ENCODE measurements around the gene RNF121.

DNA sequence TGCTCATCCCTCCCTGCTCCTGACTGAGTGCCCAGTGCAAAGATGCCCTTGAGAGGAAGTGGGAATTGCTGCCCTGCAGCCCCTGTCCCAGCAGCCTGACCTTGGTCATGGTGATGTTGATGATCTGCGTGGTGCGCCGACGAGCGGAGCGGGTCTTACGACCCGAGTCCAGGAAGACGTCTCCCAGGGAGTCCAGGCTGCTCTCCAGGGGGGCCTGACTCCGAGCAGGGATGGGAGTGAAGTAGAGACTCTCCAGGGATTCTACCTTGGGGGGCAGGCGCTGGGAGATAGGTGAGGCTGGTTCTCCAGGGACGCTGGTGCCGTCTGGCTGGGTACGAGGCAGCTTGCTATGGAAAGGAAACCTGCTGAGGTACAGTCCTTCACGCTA is 78.2 kb downstream of the RNF121 start:
- TF ChIP-seq POLR2A (IDR thresholded peaks at IDR 0.05; ENCODE audit: control extremely low read depth in 1 of 2, low read depth in 2 of 2, low read length in 2 of 2): no peak
- TF ChIP-seq, protein P1, sequence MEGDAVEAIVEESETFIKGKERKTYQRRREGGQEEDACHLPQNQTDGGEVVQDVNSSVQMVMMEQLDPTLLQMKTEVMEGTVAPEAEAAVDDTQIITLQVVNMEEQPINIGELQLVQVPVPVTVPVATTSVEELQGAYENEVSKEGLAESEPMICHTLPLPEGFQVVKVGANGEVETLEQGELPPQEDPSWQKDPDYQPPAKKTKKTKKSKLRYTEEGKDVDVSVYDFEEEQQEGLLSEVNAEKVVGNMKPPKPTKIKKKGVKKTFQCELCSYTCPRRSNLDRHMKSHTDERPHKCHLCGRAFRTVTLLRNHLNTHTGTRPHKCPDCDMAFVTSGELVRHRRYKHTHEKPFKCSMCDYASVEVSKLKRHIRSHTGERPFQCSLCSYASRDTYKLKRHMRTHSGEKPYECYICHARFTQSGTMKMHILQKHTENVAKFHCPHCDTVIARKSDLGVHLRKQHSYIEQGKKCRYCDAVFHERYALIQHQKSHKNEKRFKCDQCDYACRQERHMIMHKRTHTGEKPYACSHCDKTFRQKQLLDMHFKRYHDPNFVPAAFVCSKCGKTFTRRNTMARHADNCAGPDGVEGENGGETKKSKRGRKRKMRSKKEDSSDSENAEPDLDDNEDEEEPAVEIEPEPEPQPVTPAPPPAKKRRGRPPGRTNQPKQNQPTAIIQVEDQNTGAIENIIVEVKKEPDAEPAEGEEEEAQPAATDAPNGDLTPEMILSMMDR (IDR thresholded peaks at IDR 0.05; ENCODE audit: control extremely low read depth in 1 of 3, insufficient read depth in 1 of 3, low read depth in 1 of 3, low read length in 3 of 3): no peak
- TF ChIP-seq, protein P2, sequence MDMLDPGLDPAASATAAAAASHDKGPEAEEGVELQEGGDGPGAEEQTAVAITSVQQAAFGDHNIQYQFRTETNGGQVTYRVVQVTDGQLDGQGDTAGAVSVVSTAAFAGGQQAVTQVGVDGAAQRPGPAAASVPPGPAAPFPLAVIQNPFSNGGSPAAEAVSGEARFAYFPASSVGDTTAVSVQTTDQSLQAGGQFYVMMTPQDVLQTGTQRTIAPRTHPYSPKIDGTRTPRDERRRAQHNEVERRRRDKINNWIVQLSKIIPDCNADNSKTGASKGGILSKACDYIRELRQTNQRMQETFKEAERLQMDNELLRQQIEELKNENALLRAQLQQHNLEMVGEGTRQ (IDR thresholded peaks at IDR 0.05; ENCODE audit: low read length): no peak
- TF ChIP-seq, protein P3, sequence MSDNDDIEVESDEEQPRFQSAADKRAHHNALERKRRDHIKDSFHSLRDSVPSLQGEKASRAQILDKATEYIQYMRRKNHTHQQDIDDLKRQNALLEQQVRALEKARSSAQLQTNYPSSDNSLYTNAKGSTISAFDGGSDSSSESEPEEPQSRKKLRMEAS (IDR thresholded peaks at IDR 0.05): no peak
- no peak for TF ChIP-seq JUN (IDR thresholded peaks at IDR 0.05; ENCODE audit: low read depth, low read length)
- TF ChIP-seq SAP30 (IDR thresholded peaks at IDR 0.05; ENCODE audit: insufficient read depth, insufficient replicate concordance, low read length): no peak
- no peak for TF ChIP-seq CEBPB (IDR thresholded peaks at IDR 0.05; ENCODE audit: low read depth, low read length)
- TF ChIP-seq, protein P4, sequence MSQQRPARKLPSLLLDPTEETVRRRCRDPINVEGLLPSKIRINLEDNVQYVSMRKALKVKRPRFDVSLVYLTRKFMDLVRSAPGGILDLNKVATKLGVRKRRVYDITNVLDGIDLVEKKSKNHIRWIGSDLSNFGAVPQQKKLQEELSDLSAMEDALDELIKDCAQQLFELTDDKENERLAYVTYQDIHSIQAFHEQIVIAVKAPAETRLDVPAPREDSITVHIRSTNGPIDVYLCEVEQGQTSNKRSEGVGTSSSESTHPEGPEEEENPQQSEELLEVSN (IDR thresholded peaks at IDR 0.05): no peak
- no peak for TF ChIP-seq POLR2AphosphoS5 (IDR thresholded peaks at IDR 0.05; ENCODE audit: low read depth, low read length)
- no peak for TF ChIP-seq FOSL1 (IDR thresholded peaks at IDR 0.05; ENCODE audit: insufficient read depth, low read depth, low read length)

Data from H1 (cell line).